ENCODE measurements around the gene EFCAB6. TPM values are rescaled to one million over a fixed set of nuclear protein-coding genes. Genes with fewer than 3 reads are reported as not detected.

The EFCAB6 gene
- total and polyA plus RNA-seq, 4 donors, result 1.7 to 15.4 (median 7.6) TPM

DNA sequence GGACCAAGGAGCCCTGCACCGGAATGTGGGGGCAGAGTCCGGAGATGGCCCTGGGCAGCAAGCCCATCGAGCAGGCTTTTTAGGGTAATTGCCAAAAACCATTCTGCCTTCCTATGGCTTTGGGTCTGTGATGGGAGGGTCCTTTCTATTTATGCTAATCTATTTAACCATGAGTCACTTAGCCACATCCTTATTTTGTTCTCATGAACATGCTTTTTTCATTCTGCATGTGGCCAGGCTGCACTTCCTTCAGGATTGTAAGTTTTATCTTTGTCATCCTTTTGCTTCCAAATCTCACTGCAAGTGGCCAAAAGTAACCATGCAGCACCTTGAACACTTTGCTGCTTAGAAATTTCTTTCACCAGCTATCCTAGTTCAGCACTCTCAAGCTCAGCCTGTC is 88.3 kb downstream of the EFCAB6 start:
- Histone ChIP-seq H3K4me1 (ENCODE audit: control insufficient read depth in 5 of 5, insufficient read depth in 5 of 5, low read length in 5 of 5) (peaks cover 0 to 22% (median 3%) of the 10 kb centered on the region in 5 donors), H3K36me3 (ENCODE audit: control insufficient read depth in 4 of 4, insufficient read depth in 4 of 4, low read length in 4 of 4) (no peaks in the 10 kb centered on the region), H3K9me3 (ENCODE audit: control insufficient read depth in 4 of 4, insufficient read depth in 3 of 4, low read length in 3 of 4) (no peaks in the 10 kb centered on the region), H3K4me3 (no peak overlapping the region), H3K27ac (ENCODE audit: low read depth in 1 of 2, low read length in 1 of 2) (no peak overlapping the region), H3K27me3 (ENCODE audit: control insufficient read depth in 3 of 3, insufficient read depth in 3 of 3, low read length in 2 of 3) (no peaks in the 10 kb centered on the region), H3K9ac (ENCODE audit: insufficient read depth in 1 of 2, low read length in 2 of 2) (no peak overlapping the region)
- TF ChIP-seq, protein P1, sequence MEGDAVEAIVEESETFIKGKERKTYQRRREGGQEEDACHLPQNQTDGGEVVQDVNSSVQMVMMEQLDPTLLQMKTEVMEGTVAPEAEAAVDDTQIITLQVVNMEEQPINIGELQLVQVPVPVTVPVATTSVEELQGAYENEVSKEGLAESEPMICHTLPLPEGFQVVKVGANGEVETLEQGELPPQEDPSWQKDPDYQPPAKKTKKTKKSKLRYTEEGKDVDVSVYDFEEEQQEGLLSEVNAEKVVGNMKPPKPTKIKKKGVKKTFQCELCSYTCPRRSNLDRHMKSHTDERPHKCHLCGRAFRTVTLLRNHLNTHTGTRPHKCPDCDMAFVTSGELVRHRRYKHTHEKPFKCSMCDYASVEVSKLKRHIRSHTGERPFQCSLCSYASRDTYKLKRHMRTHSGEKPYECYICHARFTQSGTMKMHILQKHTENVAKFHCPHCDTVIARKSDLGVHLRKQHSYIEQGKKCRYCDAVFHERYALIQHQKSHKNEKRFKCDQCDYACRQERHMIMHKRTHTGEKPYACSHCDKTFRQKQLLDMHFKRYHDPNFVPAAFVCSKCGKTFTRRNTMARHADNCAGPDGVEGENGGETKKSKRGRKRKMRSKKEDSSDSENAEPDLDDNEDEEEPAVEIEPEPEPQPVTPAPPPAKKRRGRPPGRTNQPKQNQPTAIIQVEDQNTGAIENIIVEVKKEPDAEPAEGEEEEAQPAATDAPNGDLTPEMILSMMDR (IDR thresholded peaks at IDR 0.05; ENCODE audit: control extremely low read depth, extremely low read depth), result no peak
- WGBS, 2 donors, result 64 to 66% methylated on average over 3 of the region's 3 CpGs
- no peak for ATAC-seq (ENCODE audit: insufficient read depth, low FRiP score)
- no peak for DNase-seq

DNA sequence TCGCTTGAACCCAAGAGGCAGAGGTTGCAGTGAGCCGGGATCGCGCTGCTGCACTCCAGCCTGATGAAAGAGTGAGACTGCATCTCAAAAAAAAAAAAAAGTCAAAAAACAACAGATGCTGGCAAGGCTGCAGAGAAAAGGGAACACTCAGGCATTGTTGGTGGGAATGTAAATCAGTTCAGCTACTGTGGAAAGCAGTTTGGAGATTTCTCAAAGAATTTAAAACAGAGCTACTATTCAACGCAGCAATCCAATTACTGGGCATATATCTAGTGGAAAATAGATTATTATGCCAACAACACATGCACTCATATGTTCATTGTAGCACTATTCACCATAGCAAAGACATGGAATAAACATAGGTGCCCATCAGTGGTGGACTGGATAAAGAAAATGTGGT is 89.7 kb downstream of the EFCAB6 start:
- WGBS, 2 donors, result 97 to 98% methylated on average over 5 of the region's 5 CpGs
- H3K9me3 ChIP-seq (ENCODE audit: control insufficient read depth in 4 of 4, insufficient read depth in 3 of 4, low read length in 3 of 4), result no peaks in the 10 kb centered on the region
- TF ChIP-seq, protein P1 (IDR thresholded peaks at IDR 0.05; ENCODE audit: control extremely low read depth, extremely low read depth), result no peak
- H3K27ac ChIP-seq (ENCODE audit: low read depth in 1 of 2, low read length in 1 of 2), result no peak overlapping the region
- no peak for DNase-seq
- no peaks in the 10 kb centered on the region for H3K36me3 ChIP-seq (ENCODE audit: control insufficient read depth in 4 of 4, insufficient read depth in 4 of 4, low read length in 4 of 4)
- no peak overlapping the region for H3K9ac ChIP-seq (ENCODE audit: insufficient read depth in 1 of 2, low read length in 2 of 2)
- no peak for ATAC-seq (ENCODE audit: insufficient read depth, low FRiP score)
- no peak overlapping the region for H3K4me3 ChIP-seq
- H3K27me3 ChIP-seq (ENCODE audit: control insufficient read depth in 3 of 3, insufficient read depth in 3 of 3, low read length in 2 of 3), result no peaks in the 10 kb centered on the region
- H3K4me1 ChIP-seq (ENCODE audit: control insufficient read depth in 5 of 5, insufficient read depth in 5 of 5, low read length in 5 of 5), result peaks cover 0 to 24% (median 3%) of the 10 kb centered on the region in 5 donors

DNA sequence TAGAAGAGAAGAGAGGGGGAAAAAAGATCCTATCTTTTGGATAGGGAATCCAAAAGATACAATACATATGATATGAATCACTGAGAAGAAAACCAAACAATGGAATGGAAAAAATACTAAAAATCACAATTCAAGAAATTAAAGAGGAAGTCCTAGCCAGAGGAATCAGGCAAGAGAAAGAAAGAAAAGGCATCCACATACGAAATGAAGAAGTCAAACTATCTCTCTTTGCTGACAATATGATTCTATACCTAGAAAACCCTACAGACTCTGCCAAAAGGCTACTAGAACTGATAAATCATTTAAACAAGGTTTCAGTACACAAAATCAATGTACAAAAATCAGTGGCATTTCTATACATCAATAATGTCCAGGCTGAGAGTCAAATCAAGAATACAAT is 91.4 kb downstream of the EFCAB6 start:
- H3K27me3 ChIP-seq (ENCODE audit: control insufficient read depth in 3 of 3, insufficient read depth in 3 of 3, low read length in 2 of 3), result no peaks in the 10 kb centered on the region
- H3K36me3 ChIP-seq (ENCODE audit: control insufficient read depth in 4 of 4, insufficient read depth in 4 of 4, low read length in 4 of 4), result no peaks in the 10 kb centered on the region
- H3K4me1 ChIP-seq (ENCODE audit: control insufficient read depth in 5 of 5, insufficient read depth in 5 of 5, low read length in 5 of 5), result peaks cover 0 to 17% (median 1%) of the 10 kb centered on the region in 5 donors
- no peaks in the 10 kb centered on the region for H3K9me3 ChIP-seq (ENCODE audit: control insufficient read depth in 4 of 4, insufficient read depth in 3 of 4, low read length in 3 of 4)
- no peak for ATAC-seq (ENCODE audit: insufficient read depth, low FRiP score)
- H3K9ac ChIP-seq (ENCODE audit: insufficient read depth in 1 of 2, low read length in 2 of 2), result no peak overlapping the region
- no peak for DNase-seq
- no peak overlapping the region for H3K27ac ChIP-seq (ENCODE audit: low read depth in 1 of 2, low read length in 1 of 2)
- 48 to 59% methylated on average over 1 of the region's 1 CpG for WGBS, 2 donors
- no peak overlapping the region for H3K4me3 ChIP-seq
- TF ChIP-seq, protein P1 (IDR thresholded peaks at IDR 0.05; ENCODE audit: control extremely low read depth, extremely low read depth), result no peak

DNA sequence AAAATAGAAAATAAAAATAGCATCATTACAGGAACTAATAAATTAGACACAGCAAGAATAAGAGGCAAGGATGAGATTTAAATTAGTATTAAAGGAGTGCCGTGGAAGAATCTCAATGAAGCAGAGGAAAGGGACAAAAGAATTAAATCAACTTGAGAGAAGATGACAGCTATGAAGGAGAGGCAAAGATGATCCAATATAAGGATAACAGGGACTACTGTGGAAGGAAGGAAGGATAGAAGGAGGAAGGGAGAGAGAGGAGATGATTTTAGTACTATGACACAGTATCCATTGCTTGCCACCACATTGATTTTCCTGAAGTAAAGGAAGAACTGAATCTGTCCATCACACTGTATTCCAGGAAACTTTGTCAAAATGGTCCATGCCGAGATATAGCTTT is 98.0 kb downstream of the EFCAB6 start:
- H3K27me3 ChIP-seq (ENCODE audit: control insufficient read depth in 3 of 3, insufficient read depth in 3 of 3, low read length in 2 of 3), result no peaks in the 10 kb centered on the region
- H3K27ac ChIP-seq (ENCODE audit: low read depth in 1 of 2, low read length in 1 of 2), result no peak overlapping the region
- no peak for ATAC-seq (ENCODE audit: insufficient read depth, low FRiP score)
- 91 to 94% methylated on average over 2 of the region's 2 CpGs for WGBS, 2 donors
- DNase-seq, result no peak
- H3K9ac ChIP-seq (ENCODE audit: insufficient read depth in 1 of 2, low read length in 2 of 2), result no peak overlapping the region
- no peak overlapping the region for H3K4me3 ChIP-seq
- TF ChIP-seq, protein P1 (IDR thresholded peaks at IDR 0.05; ENCODE audit: control extremely low read depth, extremely low read depth), result no peak
- no peaks in the 10 kb centered on the region for H3K9me3 ChIP-seq (ENCODE audit: control insufficient read depth in 4 of 4, insufficient read depth in 3 of 4, low read length in 3 of 4)
- H3K4me1 ChIP-seq (ENCODE audit: control insufficient read depth in 5 of 5, insufficient read depth in 5 of 5, low read length in 5 of 5), result peaks cover 0 to 11% (median 0%) of the 10 kb centered on the region in 5 donors
- H3K36me3 ChIP-seq (ENCODE audit: control insufficient read depth in 4 of 4, insufficient read depth in 4 of 4, low read length in 4 of 4), result no peaks in the 10 kb centered on the region
